Naive thymus-derived CD4-positive, alpha-beta T cell (primary cell): ENCODE data around the gene GNG7. TPM values are rescaled to one million over a fixed set of nuclear protein-coding genes. Genes with fewer than 3 reads are reported as not detected.
"Not testable (repeated sequence)": the region's sequence is repeated elsewhere in the genome, so short reads cannot be mapped to it uniquely, and the experiment has no call there.

Experiments used
- ATAC-seq: fragments of 150-1000 bp; cut with Tn5 transposase; 2 replicates; pipeline ENCODE4 v1.10.0; 2021; ENCODE audit warnings: mild to moderate bottlenecking, moderate library complexity
- CTCF ChIA-PET: fragments of 350-600 bp; sonication (Branson Sonifier 250); formaldehyde crosslinking; loops from one replicate; lab custom pipeline; 2021; ENCODE audit warnings: antibody characterized with exemption; lab: Charles Lee
- POLR2A ChIA-PET: fragments of 350-600 bp; sonication (Branson Sonifier 250); formaldehyde crosslinking; loops from one replicate; lab custom pipeline; 2021; ENCODE audit warnings: antibody characterized with exemption, inconsistent platforms; lab: Charles Lee
- DNase-seq, 9 donors: peaks; one replicate each; pipeline versions ENCODE4 v3.0.0 to v3.0.0-alpha.2; 2020 to 2022; ENCODE audit warnings: mixed read lengths in 1 of 9
- H3K27ac ChIP-seq: one replicate; pipeline ENCODE4 v1.7.0; 2013; ENCODE audit warnings: mild to moderate bottlenecking, low read depth, low read length, moderate library complexity
- H3K27me3 ChIP-seq, 2 donors: one replicate each; pipeline ENCODE4 v1.7.0; 2013; ENCODE audit warnings: low read length in 2 of 2, mild to moderate bottlenecking in 2 of 2, moderate library complexity in 2 of 2; ENCODE audit not compliant: control insufficient read depth in 2 of 2, insufficient read depth in 2 of 2
- H3K36me3 ChIP-seq, 3 experiments: 1 replicate in 2 of 3; 2 replicates in 1 of 3; pipeline ENCODE4 v1.7.0; 2013; ENCODE audit warnings: low read length in 3 of 3, mild to moderate bottlenecking in 3 of 3, moderate library complexity in 1 of 3; ENCODE audit not compliant: insufficient read depth in 3 of 3, control insufficient read depth in 2 of 3
- H3K4me1 ChIP-seq, 2 donors: one replicate each; pipeline ENCODE4 v1.7.0; 2013; ENCODE audit warnings: low read length in 2 of 2, mild to moderate bottlenecking in 2 of 2, moderate library complexity in 1 of 2; ENCODE audit not compliant: control insufficient read depth in 2 of 2, insufficient read depth in 2 of 2
- H3K4me3 ChIP-seq: 2 replicates; pipeline ENCODE4 v1.7.0; 2013; ENCODE audit warnings: mild to moderate bottlenecking, low read length
- H3K9me3 ChIP-seq, 3 experiments: 1 replicate in 2 of 3; 2 replicates in 1 of 3; pipeline ENCODE4 v1.7.0; 2013; ENCODE audit warnings: low read length in 3 of 3; ENCODE audit not compliant: control insufficient read depth in 2 of 3
- H3K27ac Mint-ChIP-seq, 9 donors: one replicate each; pipeline ENCODE4 v1.8.0; 2020 to 2022; ENCODE audit warnings: mixed read lengths in 9 of 9, mild to moderate bottlenecking in 8 of 9, moderate library complexity in 5 of 9, inconsistent platforms in 2 of 9
- H3K27me3 Mint-ChIP-seq, 5 donors: one replicate each; pipeline ENCODE4 v1.8.0; 2021 to 2022; ENCODE audit warnings: mixed read lengths in 5 of 5, mild to moderate bottlenecking in 1 of 5
- H3K36me3 Mint-ChIP-seq, 5 donors: one replicate each; pipeline ENCODE4 v1.8.0; 2020 to 2022; ENCODE audit warnings: mixed read lengths in 5 of 5, mild to moderate bottlenecking in 3 of 5, inconsistent platforms in 1 of 5
- H3K4me1 Mint-ChIP-seq, 7 donors: one replicate each; pipeline ENCODE4 v1.8.0; 2020 to 2022; ENCODE audit warnings: mixed read lengths in 7 of 7, mild to moderate bottlenecking in 3 of 7, inconsistent platforms in 1 of 7
- H3K4me3 Mint-ChIP-seq, 10 donors: one replicate each; pipeline ENCODE4 v1.8.0; 2020 to 2022; ENCODE audit warnings: mild to moderate bottlenecking in 10 of 10, mixed read lengths in 10 of 10, moderate library complexity in 6 of 10, inconsistent platforms in 2 of 10
- H3K9me3 Mint-ChIP-seq, 11 donors: one replicate each; pipeline ENCODE4 v1.8.0; 2020 to 2022; ENCODE audit warnings: mixed read lengths in 11 of 11, mild to moderate bottlenecking in 4 of 11, inconsistent platforms in 1 of 11, moderate library complexity in 1 of 11
- intact Hi-C, 2 donors: fragments of 100-400 bp; cut with micrococcal nuclease; formaldehyde crosslinking; loops; one replicate each; pipeline ENCODE4 v1.15.1; 2023
- polyA plus RNA-seq, 2 donors: library from polyadenylated mRNA; unstranded; fragments of 300-500 nt; fragmentation: Illumina TruSeq; gene quantifications; one replicate each; pipeline ENCODE4 v1.2.3, GENCODE V29; 2021
- total RNA-seq, 6 experiments: library from RNA in 5 of 6; stranded (reverse) in 5 of 6; gene quantifications; 1 replicate in 5 of 6; 2 replicates in 1 of 6; pipeline ENCODE4 v1.2.3 and lab custom pipeline; 2021 to 2026

The GNG7 gene
- total and polyA plus RNA-seq, 7 experiments from 2014 or later: 0.31 to 6.8 (median 4.7) TPM

GRCh38 chr19:2527171-2527570 lies 175.3 kb downstream of the GNG7 start:
- no peaks in the 10 kb centered on the region for H3K27me3 ChIP-seq
- Mint-ChIP-seq H3K36me3 (peaks cover 0 to 2% (median 0%) of the 10 kb centered on the region in 5 donors), H3K27ac (no peak overlapping the region), H3K4me1 (peaks cover 0 to 3% (median under 1%) of the 10 kb centered on the region in 7 donors), H3K4me3 (no peak overlapping the region), H3K9me3 (peaks cover 0 to 7% (median 2%) of the 10 kb centered on the region in 11 donors), H3K27me3 (no peaks in the 10 kb centered on the region)
- DNase-seq (no peak), ATAC-seq (no peak)
- H3K9me3 ChIP-seq: no peaks in the 10 kb centered on the region
- ChIA-PET POLR2A (interaction anchor here (0.6 kb wide), 1 partner anchor 51 kb away, joined by 3 read pairs; the partner anchor contains the start of gene GADD45B), CTCF (no interaction called here)
- no peak overlapping the region for H3K4me3 ChIP-seq
- intact Hi-C loops: no loop called here
- H3K36me3 ChIP-seq: no peaks in the 10 kb centered on the region
- H3K27ac ChIP-seq: no peak overlapping the region
- H3K4me1 ChIP-seq: no peaks in the 10 kb centered on the region

DNA sequence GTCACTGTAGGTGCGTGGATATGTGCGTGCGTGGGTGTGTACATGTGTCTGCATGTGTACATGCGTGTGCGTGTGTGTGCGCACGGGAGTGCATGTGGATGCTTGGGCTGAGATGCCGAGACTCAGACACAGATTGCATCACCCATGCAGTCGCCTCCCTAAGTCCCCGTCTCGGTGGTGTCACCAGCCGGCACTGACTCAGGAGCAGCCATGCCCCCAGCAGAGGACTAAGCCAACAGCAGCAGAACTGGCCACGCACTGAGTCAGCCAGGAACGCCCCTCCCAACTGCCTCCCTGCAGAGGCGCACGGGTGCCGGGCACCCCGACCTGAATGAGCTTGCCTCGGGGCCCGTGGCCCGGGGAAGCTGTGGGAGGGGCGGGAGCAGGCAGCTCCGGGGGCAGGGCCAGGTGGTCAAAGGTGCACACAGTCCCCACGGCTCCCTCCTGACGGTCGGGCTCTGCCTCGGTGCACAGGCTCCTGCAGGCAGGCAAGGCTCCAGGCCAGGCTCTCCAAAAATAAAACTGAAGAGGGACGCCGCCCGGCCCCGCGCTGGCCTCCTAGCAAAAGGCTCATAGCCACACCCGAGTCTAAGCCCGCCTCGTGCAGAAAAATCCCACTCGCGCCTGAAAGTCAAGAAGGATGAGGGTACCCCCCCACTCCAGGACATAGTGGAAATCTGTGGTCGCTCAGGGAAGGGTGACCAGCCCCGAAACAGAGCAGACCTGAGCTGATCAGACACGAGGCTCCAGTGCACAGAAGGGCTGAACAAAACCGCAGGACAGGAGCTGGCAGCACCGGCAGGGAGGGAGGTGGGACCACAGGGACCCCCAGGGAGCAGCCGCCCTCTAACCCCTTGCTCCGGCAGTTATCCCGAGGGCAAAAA lies 177.4 kb downstream of the GNG7 start:
- Mint-ChIP-seq H3K9me3 (no peaks in the 10 kb centered on the region), H3K4me3 (no peak overlapping the region), H3K27me3 (no peaks in the 10 kb centered on the region), H3K36me3 (no peaks in the 10 kb centered on the region), H3K27ac (no peak overlapping the region), H3K4me1 (no peaks in the 10 kb centered on the region)
- ChIA-PET POLR2A (interaction anchor here (0.7 kb wide), 1 partner anchor 49 kb away, joined by 3 read pairs; the partner anchor contains the start of gene GADD45B), CTCF (no interaction called here)
- Histone ChIP-seq H3K36me3 (no peaks in the 10 kb centered on the region), H3K4me1 (no peaks in the 10 kb centered on the region), H3K4me3 (no peak overlapping the region), H3K9me3 (no peaks in the 10 kb centered on the region), H3K27me3 (no peaks in the 10 kb centered on the region), H3K27ac (no peak overlapping the region)
- intact Hi-C loops: no loop called here
- no peak for DNase-seq
- no peak for ATAC-seq

DNA sequence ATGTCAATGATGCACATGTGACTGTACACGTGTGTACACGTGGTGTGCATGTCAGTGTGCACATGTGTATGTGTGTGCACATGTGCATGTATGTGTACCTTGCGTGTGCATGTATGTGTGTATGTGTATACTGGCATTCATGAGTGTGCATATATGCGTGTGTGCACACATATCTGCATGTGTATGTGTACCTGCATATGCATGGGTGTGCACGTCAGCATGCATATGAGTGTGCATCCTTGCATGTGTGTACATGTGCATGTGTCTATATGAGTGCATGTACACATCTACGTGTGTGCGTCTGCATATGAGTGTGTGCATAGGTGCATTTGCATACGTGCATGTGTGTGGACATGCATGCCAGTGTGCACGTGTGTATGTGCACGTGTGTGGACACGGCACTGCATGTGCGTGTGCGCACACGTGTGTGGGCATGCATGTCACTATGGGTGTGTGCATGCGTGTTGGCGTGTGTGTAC lies 178.1 kb downstream of the GNG7 start:
- Mint-ChIP-seq H3K36me3 (no peaks in the 10 kb centered on the region), H3K27ac (peak overlapping the region in 1 of 9 donors; percentile 26), H3K9me3 (no peaks in the 10 kb centered on the region), H3K4me3 (no peak overlapping the region), H3K4me1 (no peaks in the 10 kb centered on the region), H3K27me3 (no peaks in the 10 kb centered on the region)
- Histone ChIP-seq H3K9me3 (no peaks in the 10 kb centered on the region), H3K27ac (no peak overlapping the region), H3K4me3 (no peak overlapping the region), H3K36me3 (no peaks in the 10 kb centered on the region), H3K4me1 (no peaks in the 10 kb centered on the region), H3K27me3 (no peaks in the 10 kb centered on the region)
- ChIA-PET POLR2A (no interaction called here), CTCF (no interaction called here)
- DNase-seq (no peak), ATAC-seq (no peak)
- intact Hi-C loops: no loop called here

GRCh38 chr19:2523630-2524311 lies 178.7 kb downstream of the GNG7 start:
- H3K27ac Mint-ChIP-seq: no peak overlapping the region
- no peaks in the 10 kb centered on the region for H3K36me3 ChIP-seq
- POLR2A ChIA-PET: no interaction called here

GRCh38 chr19:2519482-2519881 lies 183.0 kb downstream of the GNG7 start:
- no peaks in the 10 kb centered on the region for H3K27me3 Mint-ChIP-seq
- CTCF ChIA-PET: no interaction called here
- peaks cover 0 to 3% (median 0%) of the 10 kb centered on the region in 11 donors for H3K9me3 Mint-ChIP-seq
- no peak overlapping the region for H3K27ac ChIP-seq
- intact Hi-C loops: no loop called here
- DNase-seq (no peak), ATAC-seq (no peak)
- H3K4me3 ChIP-seq: no peak overlapping the region
- H3K4me1 ChIP-seq: no peaks in the 10 kb centered on the region
- no peaks in the 10 kb centered on the region for H3K9me3 ChIP-seq
- no peaks in the 10 kb centered on the region for H3K27me3 ChIP-seq
- H3K27ac Mint-ChIP-seq: peak overlapping the region in 1 of 9 donors; percentile 13
- no peaks in the 10 kb centered on the region for H3K36me3 ChIP-seq
- POLR2A ChIA-PET: interaction anchor here (0.7 kb wide), 1 partner anchor 252 kb away, joined by 3 read pairs; no protein-coding TSS in a partner anchor
- H3K36me3 Mint-ChIP-seq: peaks cover 0 to 6% (median 0%) of the 10 kb centered on the region in 5 donors
- H3K4me3 Mint-ChIP-seq: no peak overlapping the region
- peaks cover 0 to 8% (median 0%) of the 10 kb centered on the region in 7 donors for H3K4me1 Mint-ChIP-seq

More at GRCh38 chr19:2523630-2524311, 178.7 kb downstream of the GNG7 start:
- CTCF ChIA-PET: no interaction called here
- Histone ChIP-seq H3K9me3 (no peaks in the 10 kb centered on the region), H3K4me1 (no peaks in the 10 kb centered on the region), H3K27ac (no peak overlapping the region), H3K27me3 (no peaks in the 10 kb centered on the region), H3K4me3 (no peak overlapping the region)
- intact Hi-C loops: no loop called here
- Mint-ChIP-seq H3K36me3 (no peaks in the 10 kb centered on the region), H3K4me1 (no peaks in the 10 kb centered on the region), H3K4me3 (no peak overlapping the region), H3K27me3 (no peaks in the 10 kb centered on the region), H3K9me3 (no peaks in the 10 kb centered on the region)
- ATAC-seq (no peak), DNase-seq (no peak)

GRCh38 chr19:2518856-2519255 lies 183.6 kb downstream of the GNG7 start:
- H3K36me3 Mint-ChIP-seq, H3K27ac ChIP-seq, intact Hi-C loops, H3K9me3 Mint-ChIP-seq, H3K4me1 Mint-ChIP-seq, H3K27ac Mint-ChIP-seq, H3K4me3 ChIP-seq, H3K9me3 ChIP-seq, DNase-seq, CTCF ChIA-PET, H3K27me3 Mint-ChIP-seq, H3K4me1 ChIP-seq, H3K36me3 ChIP-seq, H3K27me3 ChIP-seq, ATAC-seq, POLR2A ChIA-PET: not testable (repeated sequence)
- H3K4me3 Mint-ChIP-seq: peak overlapping the region in 1 of 10 donors; percentile 12
